NCI-H82 treated with DMSO at 0.1 percent for 48 hours (cell line): Measurements from ENCODE around the gene CLDN10.
A peak's percentile ranks its signal among the peaks of the same experiment; 100 is the strongest.

Source experiments
- DNase-seq: peaks from one replicate; lab custom pipeline; 2025; ENCODE audit not compliant: unreplicated experiment; lab: John Stamatoyannopoulos, UW

The CLDN10 gene

DNA sequence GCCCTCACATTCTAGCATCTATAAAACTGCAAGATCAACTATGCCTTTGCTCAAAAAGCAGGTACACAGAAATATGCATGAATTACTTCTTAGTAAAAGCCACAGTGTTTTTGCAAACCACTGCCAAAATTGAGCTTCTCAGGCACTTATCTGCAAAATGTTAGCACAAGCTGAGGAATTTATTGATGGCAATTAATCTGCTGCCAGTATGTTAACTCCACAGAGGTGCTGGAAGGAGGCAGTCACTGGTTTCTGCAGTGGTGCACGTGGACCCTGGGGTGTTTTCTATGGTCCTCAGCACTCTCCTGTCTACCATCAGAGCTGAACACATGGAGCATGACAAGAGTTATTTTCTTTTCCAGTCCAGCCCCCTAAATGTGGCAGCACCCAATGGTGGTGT lies 44.2 kb downstream of the CLDN10 start:
- no peak for DNase-seq

GRCh38 chr13:95601216-95601615 lies 48.7 kb downstream of the CLDN10 start:
- no peak for DNase-seq

DNA sequence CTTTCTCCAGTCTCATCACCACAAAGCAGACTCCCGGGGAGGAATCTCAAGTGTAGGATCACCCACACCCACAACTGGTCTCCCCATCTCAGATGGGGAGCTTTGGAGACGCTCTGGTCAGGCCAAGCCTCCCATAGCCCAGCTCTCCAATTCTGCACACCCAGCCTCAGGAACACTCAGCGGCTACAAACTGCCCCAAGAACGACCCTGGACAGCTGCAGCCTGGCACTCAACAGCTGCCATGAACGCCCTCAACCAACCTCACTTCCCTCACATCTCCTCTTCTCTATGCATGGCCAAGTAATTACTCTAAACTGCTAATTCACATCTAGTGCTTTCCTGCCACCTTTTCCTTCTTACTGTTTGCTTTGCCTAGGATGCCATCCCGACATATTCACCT lies 49.4 kb downstream of the CLDN10 start:
- DNase-seq, result no peak

DNA sequence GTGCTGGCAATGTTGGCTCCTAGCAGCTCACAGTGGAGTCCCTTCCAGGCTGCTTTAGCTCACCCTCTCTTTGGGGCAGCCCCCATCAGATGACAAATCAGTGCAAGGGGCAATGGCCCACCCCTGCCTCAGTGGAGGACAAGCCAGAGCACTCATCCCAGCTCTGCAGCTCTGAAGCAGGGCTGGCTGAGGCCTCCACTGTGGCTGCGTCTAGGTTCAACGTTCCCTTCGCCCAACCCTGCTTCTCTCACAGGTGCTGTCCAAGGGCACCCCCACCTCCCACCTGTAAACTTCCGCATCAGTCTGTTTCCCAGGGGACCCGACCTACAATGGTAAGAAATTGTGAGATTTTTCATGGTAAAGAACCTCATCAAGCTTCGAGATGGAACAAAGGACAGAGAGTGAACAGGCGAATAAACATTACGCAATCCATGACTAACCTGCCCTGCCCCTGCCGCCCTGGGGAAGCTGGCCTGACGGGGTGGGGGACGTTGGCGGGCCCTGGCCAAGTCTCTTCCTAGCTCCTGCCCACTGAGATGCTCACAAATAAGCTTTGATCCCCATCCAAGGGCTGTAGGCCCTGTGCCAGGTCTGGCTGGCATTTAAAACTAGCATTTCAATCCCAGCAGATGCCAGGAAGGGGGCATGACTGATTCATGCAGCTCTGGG lies 51.5 kb downstream of the CLDN10 start:
- no peak for DNase-seq

- no peak for DNase-seq
Observed at GRCh38 chr13:95604556-95604915, 52.0 kb downstream of the CLDN10 start.

DNA sequence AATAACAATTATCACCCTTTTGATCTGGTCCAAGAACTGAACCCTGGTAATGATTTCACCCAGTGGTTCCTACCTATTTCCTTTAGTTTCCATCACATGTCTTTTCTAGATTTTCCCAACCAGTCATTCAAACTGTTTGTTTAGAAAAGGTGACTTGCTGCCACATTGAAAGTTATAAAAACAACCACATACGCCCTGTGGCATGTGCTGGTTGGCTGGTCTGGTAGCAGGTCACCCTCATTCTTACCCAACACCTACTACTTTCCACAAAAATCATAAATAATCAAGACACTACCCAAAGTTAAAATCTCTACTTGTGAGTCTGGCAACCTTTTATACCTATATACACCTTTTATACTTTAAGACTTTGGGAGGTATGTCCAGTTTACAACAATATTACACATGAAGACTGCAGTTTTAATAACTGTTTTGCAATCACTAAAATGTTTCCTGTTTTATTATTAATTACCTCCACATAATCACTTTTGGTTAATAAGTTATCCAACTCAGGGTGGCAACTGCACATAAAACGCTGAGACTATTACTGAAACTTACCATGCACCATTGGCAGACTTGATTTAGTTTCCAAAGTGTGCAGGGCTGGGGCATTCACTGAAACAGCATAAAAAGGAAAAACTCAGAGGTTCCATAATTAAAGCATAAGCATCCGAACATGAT lies 53.1 kb downstream of the CLDN10 start:
- no peak for DNase-seq

GRCh38 chr13:95607366-95607765 lies 54.8 kb downstream of the CLDN10 start:
- DNase-seq, result no peak

GRCh38 chr13:95608640-95609323 lies 56.3 kb downstream of the CLDN10 start:
- DNase-seq, result no peak

DNA sequence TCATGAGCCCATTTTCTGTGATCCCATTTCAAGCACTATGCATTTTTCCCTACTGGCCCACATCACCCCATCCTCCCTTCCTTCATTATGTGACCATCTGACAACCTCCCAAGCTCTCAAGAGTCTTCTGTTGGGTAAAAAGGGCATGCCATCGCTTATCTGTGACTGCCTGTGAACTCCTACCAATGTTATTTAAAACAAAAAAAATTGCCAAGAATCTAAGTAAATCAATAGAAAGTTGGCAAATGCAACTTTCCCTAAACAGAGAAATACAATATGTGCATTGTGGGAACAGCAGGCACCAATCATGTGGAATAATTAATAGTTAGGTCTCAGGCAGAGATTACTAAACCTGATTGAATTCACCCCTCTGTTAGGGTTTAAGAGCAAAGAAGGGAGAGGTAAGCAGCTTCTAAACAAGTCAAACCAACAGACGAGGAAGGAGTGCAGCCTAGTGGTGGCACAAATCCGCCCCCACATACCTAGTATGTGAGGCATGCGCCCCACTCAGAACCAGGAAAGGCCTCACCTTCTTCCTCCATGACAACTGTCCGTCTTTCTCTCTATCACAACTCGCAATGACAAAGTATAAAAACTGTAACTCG lies 62.2 kb downstream of the CLDN10 start:
- DNase-seq, result no peak

DNA sequence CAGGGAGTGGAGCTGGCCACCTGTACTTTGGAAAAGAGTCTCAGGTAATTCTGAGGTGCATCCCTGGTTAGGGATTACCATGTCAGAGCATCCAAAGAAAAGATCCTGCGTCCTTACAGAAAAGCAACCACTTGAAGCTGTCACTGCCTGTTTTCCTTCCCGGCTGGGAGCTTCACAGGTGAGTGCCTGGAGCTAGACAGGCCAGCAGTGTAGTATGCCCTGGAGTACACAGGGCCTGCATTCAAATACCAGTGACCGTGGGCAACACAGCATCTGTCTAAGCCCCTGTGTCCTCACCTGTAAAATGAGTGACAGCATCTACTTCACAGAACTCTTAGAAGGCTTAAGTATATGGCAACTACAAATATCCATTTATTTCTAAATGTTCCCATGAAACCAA lies 63.0 kb downstream of the CLDN10 start:
- no peak for DNase-seq

- DNase-seq, result no peak
Observed at GRCh38 chr13:95620030-95620824, 67.7 kb downstream of the CLDN10 start.

DNA sequence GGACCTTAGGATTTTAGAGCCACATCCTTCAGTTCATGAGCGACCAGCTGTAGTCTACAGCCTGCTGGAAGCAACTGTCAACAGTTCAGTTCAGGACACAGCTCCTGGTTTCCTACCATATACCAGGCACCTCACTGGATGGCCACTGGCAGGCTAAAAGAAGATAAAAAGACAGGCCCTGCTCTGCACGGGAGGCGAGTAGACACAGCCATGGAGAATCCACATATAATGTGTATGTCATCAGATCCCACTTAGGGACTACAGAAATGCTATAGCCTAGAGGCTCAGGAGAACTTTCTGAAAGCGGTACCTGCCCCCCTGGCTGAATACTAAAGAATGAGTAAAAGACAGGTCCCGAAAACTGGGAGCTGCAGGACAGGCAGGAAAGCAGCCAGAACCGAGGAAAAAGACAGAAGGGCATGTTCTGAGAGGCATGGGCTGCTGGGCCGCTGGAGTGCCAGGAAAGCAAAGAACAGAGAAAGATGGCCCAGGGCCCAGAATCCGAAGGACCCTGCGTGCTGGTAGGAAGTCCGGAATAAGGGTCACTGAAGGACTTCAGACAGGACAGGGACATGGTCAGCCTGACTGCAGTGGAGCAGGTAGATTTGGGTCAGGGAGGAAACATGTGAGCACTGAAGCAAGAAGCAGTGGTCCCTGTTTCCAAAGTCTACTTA lies 68.4 kb downstream of the CLDN10 start:
- no peak for DNase-seq

- no peak for DNase-seq
Observed at GRCh38 chr13:95623141-95623540, 70.6 kb downstream of the CLDN10 start.

DNA sequence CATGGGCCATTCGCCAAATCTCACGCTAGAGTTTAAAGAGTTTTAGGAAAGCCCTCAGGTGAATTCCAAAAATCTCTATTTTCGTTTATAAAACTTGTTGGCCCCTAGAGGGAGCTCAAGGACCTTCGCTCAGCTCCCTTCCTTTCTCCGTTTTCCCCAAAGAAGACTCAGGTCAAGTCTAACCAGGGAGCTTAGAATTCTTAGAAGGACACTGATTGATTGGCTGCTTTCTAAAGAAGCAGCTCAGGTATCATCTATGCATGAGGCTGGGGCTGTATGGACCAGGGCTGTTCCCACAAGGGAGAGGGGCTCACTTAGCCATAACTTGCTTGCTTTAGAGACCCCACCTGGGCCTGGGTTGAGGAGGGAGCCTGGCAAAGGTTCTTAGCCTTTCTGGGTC lies 71.5 kb downstream of the CLDN10 start:
- DNase-seq, result peak; percentile 13

- no peak for DNase-seq
Observed at GRCh38 chr13:95626768-95627167, 74.2 kb downstream of the CLDN10 start.

GRCh38 chr13:95627590-95627989 lies 75.1 kb downstream of the CLDN10 start:
- DNase-seq, result no peak

DNA sequence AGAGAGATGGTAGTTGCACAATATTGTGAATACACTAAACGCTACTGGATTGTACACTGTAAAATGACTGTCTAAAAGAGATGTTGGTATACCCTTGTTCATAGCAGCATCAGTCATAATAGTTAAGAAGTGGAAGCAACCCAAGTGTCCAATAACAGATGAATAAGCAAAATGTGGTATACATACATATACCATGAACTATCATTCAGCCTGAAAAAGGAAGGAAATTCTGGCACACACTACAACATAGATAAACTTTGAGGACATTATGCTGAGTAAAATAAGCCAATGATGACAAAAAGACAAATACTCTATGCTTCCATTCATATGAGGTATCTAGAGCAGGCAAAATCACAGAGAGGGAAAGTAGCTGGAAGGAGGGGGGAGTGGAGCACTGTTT lies 76.0 kb downstream of the CLDN10 start:
- no peak for DNase-seq

DNA sequence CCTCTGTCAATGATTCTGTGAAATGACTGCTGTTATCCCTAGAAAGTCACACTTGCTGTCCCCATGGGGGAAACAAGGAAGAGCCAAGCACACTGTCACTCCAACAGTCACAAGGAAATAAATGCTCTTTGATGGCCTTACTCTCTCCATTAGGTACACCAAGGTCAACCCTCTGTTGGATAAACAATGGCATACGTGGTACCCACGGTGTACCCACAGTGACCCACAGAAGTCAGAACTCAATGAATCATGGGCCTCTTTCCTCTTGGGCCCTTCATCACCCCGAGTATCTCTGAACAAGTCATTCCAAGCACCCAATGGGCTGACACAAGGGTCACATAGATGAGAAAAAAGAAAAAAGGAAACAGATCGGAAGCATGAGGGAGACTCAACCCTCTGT lies 76.6 kb downstream of the CLDN10 start:
- DNase-seq, result no peak
